Activated CD8-positive, alpha-beta T cell treated with anti-CD3 and anti-CD28 coated beads for 36 hours (primary cell): ENCODE measurements around the gene DLGAP1. TPM values are rescaled to one million over a fixed set of nuclear protein-coding genes. Genes with fewer than 3 reads are reported as not detected.

Source experiments
- ATAC-seq: fragments of 200-7000 bp; cut with Tn5 transposase; one replicate; pipeline ENCODE4 v1.10.0; 2021; ENCODE audit warnings: mild to moderate bottlenecking, moderate library complexity
- CTCF ChIA-PET: fragments of 350-600 bp; sonication (Branson Sonifier 250); formaldehyde crosslinking; loops from one replicate; lab custom pipeline; 2021; ENCODE audit warnings: antibody characterized with exemption; lab: Charles Lee
- POLR2A ChIA-PET: fragments of 350-600 bp; sonication (Branson Sonifier 250); formaldehyde crosslinking; loops from one replicate; lab custom pipeline; 2021; ENCODE audit warnings: antibody characterized with exemption; lab: Charles Lee
- DNase-seq: peaks from one replicate; pipeline ENCODE4 v3.0.0-alpha.2; 2020
- H3K27ac Mint-ChIP-seq: one replicate; pipeline ENCODE4 v1.8.0; 2021; ENCODE audit warnings: mild to moderate bottlenecking, mixed read lengths
- H3K27me3 Mint-ChIP-seq: one replicate; pipeline ENCODE4 v1.8.0; 2021; ENCODE audit warnings: mixed read lengths
- H3K36me3 Mint-ChIP-seq: one replicate; pipeline ENCODE4 v1.8.0; 2021; ENCODE audit warnings: low read depth, mixed read lengths
- H3K4me1 Mint-ChIP-seq: one replicate; pipeline ENCODE4 v1.8.0; 2021; ENCODE audit warnings: low read depth, mixed read lengths
- H3K4me3 Mint-ChIP-seq: one replicate; pipeline ENCODE4 v1.8.0; 2021; ENCODE audit warnings: mild to moderate bottlenecking, moderate library complexity, mixed read lengths
- H3K9me3 Mint-ChIP-seq: one replicate; pipeline ENCODE4 v1.8.0; 2021; ENCODE audit warnings: mixed read lengths
- intact Hi-C: fragments of 100-400 bp; cut with micrococcal nuclease; formaldehyde crosslinking; loops from one replicate; pipeline ENCODE4 v1.10.0; 2022
- total RNA-seq, 2 experiments: library from RNA; stranded (reverse); gene quantifications; one replicate each; pipeline ENCODE4 v1.2.3, GENCODE V29; 2021
- TF ChIP-seq, protein P1 (sequence below): fragments of 200-600 bp; IDR thresholded peaks from one replicate; pipeline ENCODE4 v1.8.0; 2022; ENCODE audit warnings: antibody characterized with exemption, mild to moderate bottlenecking

The DLGAP1 gene
- total RNA-seq, 2 experiments from 2014 or later: not detected

DNA sequence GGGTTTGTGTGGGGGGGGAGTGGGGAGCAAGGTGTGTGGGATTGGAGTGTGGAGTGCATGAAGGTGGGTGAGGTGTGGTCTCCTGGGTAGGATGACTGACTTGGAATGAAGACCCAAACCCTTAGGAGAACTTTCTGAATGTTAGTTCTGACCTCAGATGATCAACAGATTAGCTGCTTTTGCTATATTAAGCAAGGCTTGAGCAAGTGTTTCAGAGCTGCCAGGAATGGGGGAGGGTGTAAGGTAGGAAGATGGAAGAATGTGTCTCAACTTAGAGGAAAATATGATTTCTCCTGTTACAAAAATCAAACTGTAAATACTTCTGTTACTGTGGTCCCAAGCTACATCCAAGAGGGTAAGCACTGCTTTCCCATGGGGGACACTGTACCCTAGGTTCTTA is 731.6 kb downstream of the DLGAP1 start:
- CTCF ChIA-PET: interaction anchor here (1.1 kb wide), 1 partner anchor 146 kb away, joined by 3 read pairs; no protein-coding TSS in a partner anchor
- POLR2A ChIA-PET: no interaction called here
- H3K9me3 Mint-ChIP-seq: no peaks in the 10 kb centered on the region
- H3K27me3 Mint-ChIP-seq: peaks cover 2% of the 10 kb centered on the region
- TF ChIP-seq, protein P1, sequence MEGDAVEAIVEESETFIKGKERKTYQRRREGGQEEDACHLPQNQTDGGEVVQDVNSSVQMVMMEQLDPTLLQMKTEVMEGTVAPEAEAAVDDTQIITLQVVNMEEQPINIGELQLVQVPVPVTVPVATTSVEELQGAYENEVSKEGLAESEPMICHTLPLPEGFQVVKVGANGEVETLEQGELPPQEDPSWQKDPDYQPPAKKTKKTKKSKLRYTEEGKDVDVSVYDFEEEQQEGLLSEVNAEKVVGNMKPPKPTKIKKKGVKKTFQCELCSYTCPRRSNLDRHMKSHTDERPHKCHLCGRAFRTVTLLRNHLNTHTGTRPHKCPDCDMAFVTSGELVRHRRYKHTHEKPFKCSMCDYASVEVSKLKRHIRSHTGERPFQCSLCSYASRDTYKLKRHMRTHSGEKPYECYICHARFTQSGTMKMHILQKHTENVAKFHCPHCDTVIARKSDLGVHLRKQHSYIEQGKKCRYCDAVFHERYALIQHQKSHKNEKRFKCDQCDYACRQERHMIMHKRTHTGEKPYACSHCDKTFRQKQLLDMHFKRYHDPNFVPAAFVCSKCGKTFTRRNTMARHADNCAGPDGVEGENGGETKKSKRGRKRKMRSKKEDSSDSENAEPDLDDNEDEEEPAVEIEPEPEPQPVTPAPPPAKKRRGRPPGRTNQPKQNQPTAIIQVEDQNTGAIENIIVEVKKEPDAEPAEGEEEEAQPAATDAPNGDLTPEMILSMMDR: no peak
- DNase-seq (no peak), ATAC-seq (no peak)
- H3K36me3 Mint-ChIP-seq: no peaks in the 10 kb centered on the region
- H3K27ac Mint-ChIP-seq: no peak overlapping the region
- no peak overlapping the region for H3K4me3 Mint-ChIP-seq
- no peaks in the 10 kb centered on the region for H3K4me1 Mint-ChIP-seq
- intact Hi-C loops: no loop called here

DNA sequence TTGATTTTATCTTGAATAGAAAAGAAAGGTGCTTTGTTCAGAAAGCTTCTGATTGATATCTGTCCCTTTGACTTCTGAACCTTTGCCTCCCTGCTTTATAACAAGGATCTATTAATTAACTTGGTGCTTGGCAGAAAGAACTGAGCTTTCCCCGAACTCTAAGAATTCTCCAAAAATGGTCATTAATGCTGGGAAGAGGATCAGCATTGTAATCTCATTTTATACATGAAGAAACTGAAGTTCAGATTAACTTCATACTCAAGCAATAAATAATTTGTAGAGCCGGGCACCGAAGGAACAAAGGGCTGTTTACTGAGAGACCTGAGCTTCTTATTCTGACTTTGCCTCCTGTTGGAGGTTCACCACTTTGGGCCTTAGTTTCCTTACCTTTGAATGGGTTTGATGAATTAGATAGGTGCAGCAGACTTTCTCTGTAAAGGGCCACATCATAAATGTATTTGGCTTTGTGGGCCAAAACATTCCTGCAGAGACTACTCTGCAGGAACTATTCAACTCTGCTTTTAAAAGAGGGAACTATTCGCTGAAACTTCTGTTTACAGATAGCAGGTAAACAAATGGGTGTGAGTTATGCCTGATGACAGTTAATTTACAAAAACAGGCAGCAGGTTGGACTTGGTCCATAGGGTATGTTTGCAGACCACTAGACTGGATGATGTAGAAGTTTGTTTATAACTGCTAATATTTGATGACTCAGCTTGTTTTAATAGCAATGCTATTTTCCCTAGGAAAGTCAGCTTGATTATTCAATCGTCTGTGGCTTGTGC is 732.3 kb downstream of the DLGAP1 start:
- intact Hi-C loops: no loop called here
- no peak overlapping the region for H3K4me3 Mint-ChIP-seq
- peaks cover 4% of the 10 kb centered on the region for H3K27me3 Mint-ChIP-seq
- TF ChIP-seq, protein P1: no peak
- H3K9me3 Mint-ChIP-seq: no peaks in the 10 kb centered on the region
- ChIA-PET CTCF (interaction anchor here (1.1 kb wide), 1 partner anchor 147 kb away, joined by 3 read pairs; no protein-coding TSS in a partner anchor), POLR2A (no interaction called here)
- no peaks in the 10 kb centered on the region for H3K4me1 Mint-ChIP-seq
- no peaks in the 10 kb centered on the region for H3K36me3 Mint-ChIP-seq
- ATAC-seq (no peak), DNase-seq (no peak)
- no peak overlapping the region for H3K27ac Mint-ChIP-seq

DNA sequence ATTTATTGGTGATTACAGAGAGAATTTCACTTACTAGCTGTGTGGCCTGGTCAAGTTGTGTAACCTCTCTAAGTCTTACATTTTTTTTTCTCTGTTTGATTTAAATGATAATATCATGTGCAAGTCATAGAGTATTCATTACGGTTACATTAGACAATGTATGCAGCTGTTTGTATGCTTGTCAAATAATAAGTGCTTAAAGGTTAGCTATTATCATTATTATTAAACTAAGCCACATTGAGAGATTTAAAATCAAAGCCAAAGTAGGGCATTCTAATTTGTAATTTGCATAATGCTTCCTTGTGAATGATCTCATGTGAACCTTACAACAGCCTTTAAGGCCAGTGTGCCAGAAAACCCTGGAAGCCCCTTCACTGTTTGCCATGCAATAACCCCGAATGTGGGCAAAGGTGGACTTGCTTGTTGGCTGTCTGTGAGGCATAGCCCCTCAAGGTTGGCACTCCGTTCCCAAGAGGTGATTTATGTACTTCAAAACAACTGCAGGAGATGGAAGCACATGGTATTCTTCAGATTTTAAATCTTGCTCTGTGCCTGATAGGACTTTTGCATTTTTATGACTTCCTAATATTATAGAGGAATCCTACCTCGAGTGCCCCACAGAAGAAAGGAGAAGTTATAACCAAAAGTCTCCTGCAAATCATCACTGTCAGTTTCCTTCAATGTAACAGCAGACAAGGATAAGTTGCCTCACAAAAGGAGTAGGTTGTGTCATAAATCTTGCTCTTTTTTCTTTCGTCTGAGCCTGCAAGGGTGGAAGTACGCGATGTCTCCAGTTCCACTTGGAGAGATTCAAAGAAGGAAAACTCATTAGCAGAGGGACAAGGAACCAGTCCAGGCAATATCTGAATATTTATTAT is 733.1 kb downstream of the DLGAP1 start:
- Mint-ChIP-seq H3K27ac (no peak overlapping the region), H3K9me3 (no peaks in the 10 kb centered on the region), H3K27me3 (peaks cover 6% of the 10 kb centered on the region), H3K36me3 (no peaks in the 10 kb centered on the region), H3K4me3 (no peak overlapping the region), H3K4me1 (no peaks in the 10 kb centered on the region)
- DNase-seq: no peak
- TF ChIP-seq, protein P1: no peak
- intact Hi-C loops: no loop called here
- ChIA-PET CTCF (no interaction called here), POLR2A (no interaction called here)
- no peak for ATAC-seq

DNA sequence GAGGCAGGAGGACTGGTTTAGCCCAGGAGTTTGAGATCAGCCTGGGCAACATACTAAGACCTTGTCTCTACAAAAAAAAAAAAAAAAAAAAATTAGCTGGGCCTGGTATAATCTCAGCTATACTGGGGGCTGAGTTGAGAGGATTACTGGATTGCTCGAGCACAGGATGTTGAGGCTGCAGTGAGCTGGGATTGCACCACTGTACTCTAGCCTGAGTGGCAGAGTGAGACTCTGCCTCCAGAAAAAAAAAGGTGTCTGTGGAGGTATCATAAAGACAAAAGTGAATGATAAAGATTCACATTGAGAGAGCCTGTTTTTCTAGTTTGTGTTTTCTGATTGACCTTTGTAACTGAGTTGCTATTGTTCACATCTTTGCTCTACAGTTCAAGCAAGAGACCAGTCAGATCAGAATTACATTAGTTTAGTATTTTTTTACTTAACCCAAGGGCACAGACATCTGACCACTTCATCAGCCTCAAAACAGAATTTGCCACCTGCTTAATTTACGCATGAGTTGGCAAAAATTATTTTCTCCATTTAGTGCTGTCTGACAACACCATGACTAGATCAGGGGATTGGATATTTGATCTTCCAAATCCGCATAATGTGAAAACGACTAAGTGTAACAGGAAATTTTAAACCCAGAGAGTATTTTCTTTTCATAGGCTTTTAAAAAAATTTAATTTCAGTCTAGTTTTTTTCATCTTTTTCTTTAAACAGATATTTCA is 734.1 kb downstream of the DLGAP1 start:
- Mint-ChIP-seq H3K36me3 (no peaks in the 10 kb centered on the region), H3K4me1 (no peaks in the 10 kb centered on the region), H3K4me3 (no peak overlapping the region), H3K27ac (no peak overlapping the region), H3K27me3 (peaks cover 6% of the 10 kb centered on the region), H3K9me3 (no peaks in the 10 kb centered on the region)
- ChIA-PET POLR2A (no interaction called here), CTCF (no interaction called here)
- intact Hi-C loops: no loop called here
- TF ChIP-seq, protein P1: no peak
- DNase-seq (no peak), ATAC-seq (no peak)
